A673 (cell line): Measurements from ENCODE around the gene ZNRF4. TPM values are rescaled to one million over a fixed set of nuclear protein-coding genes. Genes with fewer than 3 reads are reported as not detected.

Experiments used
- BruUV-seq: library from RNA; stranded (reverse); fragments of 400-500 nt; replicated peaks from 2 replicates; lab custom pipeline; 2021; lab: Mats Ljungman, UMichigan
- CTCF ChIA-PET: fragments of 300-600 bp; sonication (Branson Sonifier 250); formaldehyde crosslinking; loops from one replicate; lab custom pipeline; 2022; ENCODE audit warnings: antibody characterized with exemption; lab: Charles Lee
- POLR2A ChIA-PET: fragments of 300-600 bp; sonication (Branson Sonifier 250); formaldehyde crosslinking; loops from one replicate; lab custom pipeline; 2022; ENCODE audit warnings: antibody characterized with exemption; ENCODE audit not compliant: low non-redundant PET; lab: Charles Lee
- DNase-seq: peaks from one replicate; pipeline ENCODE4 v3.0.0-alpha.2; 2015; ENCODE audit warnings: low spot score
- H3K27ac ChIP-seq: fragments of 200-600 bp; sonication (generic); 2 replicates; pipeline ENCODE4 v1.5.1; 2016; ENCODE audit warnings: mixed run types, low read depth, mild to moderate bottlenecking, mixed read lengths, antibody characterized with exemption, low read length; ENCODE audit not compliant: poor library complexity, severe bottlenecking
- H3K27me3 ChIP-seq: fragments of 200-600 bp; sonication (generic); replicated peaks from 2 replicates; pipeline ENCODE4 v1.6.1; 2017; ENCODE audit warnings: mixed run types, low read depth, mild to moderate bottlenecking, mixed read lengths, antibody characterized with exemption, low read length; ENCODE audit not compliant: insufficient read depth, poor library complexity
- H3K36me3 ChIP-seq: fragments of 200-600 bp; sonication (generic); 2 replicates; pipeline ENCODE4 v1.6.1; 2016; ENCODE audit warnings: mixed run types, mild to moderate bottlenecking, mixed read lengths, antibody characterized with exemption, low read length; ENCODE audit not compliant: insufficient read depth, poor library complexity, severe bottlenecking
- H3K4me1 ChIP-seq: fragments of 200-600 bp; sonication (generic); 2 replicates; pipeline ENCODE4 v1.6.1; 2017; ENCODE audit warnings: mixed run types, mild to moderate bottlenecking, mixed read lengths, antibody characterized with exemption, low read length; ENCODE audit not compliant: insufficient read depth, poor library complexity, severe bottlenecking
- H3K4me3 ChIP-seq: fragments of 200-600 bp; sonication (generic); 2 replicates; pipeline ENCODE4 v1.5.1; 2016; ENCODE audit warnings: low read depth, mixed run types, mild to moderate bottlenecking, mixed read lengths, low read length; ENCODE audit not compliant: poor library complexity, severe bottlenecking
- H3K9me3 ChIP-seq: fragments of 200-600 bp; sonication (generic); 2 replicates; pipeline ENCODE4 v1.6.1; 2016; ENCODE audit warnings: mixed run types, low read depth, mild to moderate bottlenecking, mixed read lengths, antibody characterized with exemption, low read length; ENCODE audit not compliant: poor library complexity, severe bottlenecking
- CTCF ChIP-seq: fragments of 300-800, 200-600 bp; sonication (generic); conservative IDR thresholded peaks from 2 replicates; pipeline ENCODE4 v1.5.1; 2017; ENCODE audit warnings: low read depth, mild to moderate bottlenecking, antibody characterized with exemption, low read length, moderate library complexity, mixed read lengths
- EZH2 ChIP-seq: fragments of 200-600 bp; sonication (generic); IDR thresholded peaks from 2 replicates; pipeline ENCODE4 v1.6.1; 2017; ENCODE audit warnings: borderline replicate concordance, low read depth, mild to moderate bottlenecking, mixed read lengths, antibody characterized with exemption, low read length; ENCODE audit not compliant: poor library complexity, severe bottlenecking
- intact Hi-C: fragments of 100-400 bp; cut with micrococcal nuclease; formaldehyde crosslinking; loops from one replicate; pipeline ENCODE4 v1.10.0; 2022; ENCODE audit not compliant: unreplicated experiment
- total RNA-seq: library from RNA; stranded (reverse); gene quantifications from 2 replicates; pipeline ENCODE4 v1.2.3, GENCODE V29; 2021

ZNRF4 gene
- total RNA-seq, 1 experiment from 2014 or later: not detected

GRCh38 chr19:5504114-5504513 lies 48.9 kb downstream of the ZNRF4 start:
- H3K4me3 ChIP-seq: no peak overlapping the region
- no peak overlapping the region for H3K27ac ChIP-seq
- H3K27me3 ChIP-seq: no peaks in the 10 kb centered on the region
- intact Hi-C loops: no loop called here
- ChIA-PET CTCF (no interaction called here), POLR2A (no interaction called here)
- H3K9me3 ChIP-seq: no peaks in the 10 kb centered on the region
- no peak for DNase-seq
- BruUV-seq: no TSS peak
- no peaks in the 10 kb centered on the region for H3K4me1 ChIP-seq
- TF ChIP-seq CTCF: no peak; the same call in 1 of the 2 replicates
- TF ChIP-seq EZH2: no peak
- no peaks in the 10 kb centered on the region for H3K36me3 ChIP-seq

Other genes with a start within 250 kb of the ZNRF4 start
- gene PTPRS, start 114.6 kb upstream of the ZNRF4 start, total RNA-seq: 215 and 240 TPM in 2 replicates
- gene TINCR, start 112.5 kb downstream of the ZNRF4 start, total RNA-seq: 0.34 and 0.90 TPM in 2 replicates
- 124 and 153 TPM in 2 replicates for gene SAFB2, start 167.4 kb downstream of the ZNRF4 start, total RNA-seq
- gene SAFB, start 167.7 kb downstream of the ZNRF4 start, total RNA-seq: 158 and 171 TPM in 2 replicates
- 36.3 and 43.6 TPM in 2 replicates for gene MICOS13, start 225.1 kb downstream of the ZNRF4 start, total RNA-seq
- gene HSD11B1L, start 225.6 kb downstream of the ZNRF4 start, total RNA-seq: 5.7 and 8.2 TPM in 2 replicates
- 984 and 992 TPM in 2 replicates for gene RPL36, start 234.9 kb downstream of the ZNRF4 start, total RNA-seq